ENCODE results near the gene COG5.

GRCh38 chr7:107588529-107589130 lies 24.9 kb upstream of the COG5 start:
- no peak for TF ChIP-seq CTCF (IDR thresholded peaks at IDR 0.05)
- no peak for TF ChIP-seq POLR2AphosphoS5 (IDR thresholded peaks at IDR 0.05)
- TF ChIP-seq POLR2A (IDR thresholded peaks at IDR 0.05), result no peak

All from breast epithelium (tissue), 3 donors.